HepG2 (cell line): ENCODE data around the gene OSBPL2. TPM values are rescaled to one million over a fixed set of nuclear protein-coding genes. Genes with fewer than 3 reads are reported as not detected.
A peak's percentile ranks its signal among the peaks of the same experiment; 100 is the strongest.

ENCODE experiments used
- ATF6 ChIP-seq: sonication (generic); formaldehyde crosslinking; conservative IDR thresholded peaks from 2 replicates; pipeline ENCODE4 v1.4.0; 2020; ENCODE audit warnings: missing genetic modification reagents
- CENPT ChIP-seq: sonication (generic); formaldehyde crosslinking; IDR thresholded peaks from 2 replicates; pipeline ENCODE4 v1.8.0; 2022; ENCODE audit warnings: low read depth, mild to moderate bottlenecking, moderate library complexity, missing genetic modification reagents
- DNMT1 ChIP-seq: sonication (generic); formaldehyde crosslinking; IDR thresholded peaks from 2 replicates; pipeline ENCODE4 v1.5.1; 2020; ENCODE audit warnings: mild to moderate bottlenecking, missing genetic modification reagents
- HES4 ChIP-seq: sonication (generic); formaldehyde crosslinking; IDR thresholded peaks from 2 replicates; pipeline ENCODE4 v1.9.0; 2021; ENCODE audit warnings: mild to moderate bottlenecking, missing genetic modification reagents, borderline replicate concordance
- HNF1B ChIP-seq: sonication (generic); formaldehyde crosslinking; IDR thresholded peaks from 2 replicates; pipeline ENCODE4 v1.5.1; 2020; ENCODE audit warnings: mild to moderate bottlenecking, moderate library complexity, missing genetic modification reagents
- IRF1 ChIP-seq: sonication (generic); formaldehyde crosslinking; IDR thresholded peaks from 2 replicates; pipeline ENCODE4 v1.4.0; 2020; ENCODE audit warnings: low read depth, mild to moderate bottlenecking, missing genetic modification reagents
- KDM5A ChIP-seq: fragments of 200-600 bp; sonication (generic); IDR thresholded peaks from 2 replicates; pipeline ENCODE4 v1.7.0; 2018; ENCODE audit warnings: antibody characterized with exemption, mild to moderate bottlenecking, low read length, borderline replicate concordance
- MED1 ChIP-seq: sonication (generic); formaldehyde crosslinking; IDR thresholded peaks from 2 replicates; pipeline ENCODE4 v1.4.0; 2020; ENCODE audit warnings: missing genetic modification reagents
- MXI1 ChIP-seq: IDR thresholded peaks from 3 replicates; pipeline ENCODE4 v1.6.1; 2012; ENCODE audit warnings: low read depth, low read length, inconsistent platforms, borderline replicate concordance
- RELA ChIP-seq: sonication (generic); formaldehyde crosslinking; IDR thresholded peaks from 2 replicates; pipeline ENCODE4 v1.4.0; 2020; ENCODE audit warnings: missing genetic modification reagents
- STAG1 ChIP-seq: sonication (generic); formaldehyde crosslinking; IDR thresholded peaks from 2 replicates; pipeline ENCODE4 v1.4.0; 2020; ENCODE audit warnings: missing genetic modification reagents
- ZBED4 ChIP-seq: sonication (generic); formaldehyde crosslinking; IDR thresholded peaks from 2 replicates; pipeline ENCODE4 v1.4.0; 2020; ENCODE audit warnings: missing genetic modification reagents, borderline replicate concordance
- ZNF468 ChIP-seq: sonication (generic); formaldehyde crosslinking; IDR thresholded peaks from 2 replicates; pipeline ENCODE4 v1.8.0; 2022; ENCODE audit warnings: mild to moderate bottlenecking, moderate library complexity, missing genetic modification reagents
- ZNF510 ChIP-seq: sonication (generic); formaldehyde crosslinking; IDR thresholded peaks from 2 replicates; pipeline ENCODE4 v1.4.0; 2020; ENCODE audit warnings: low read depth, mild to moderate bottlenecking, missing genetic modification reagents
- ZSCAN5A ChIP-seq: sonication (generic); formaldehyde crosslinking; IDR thresholded peaks from 2 replicates; pipeline ENCODE4 v1.8.0; 2022; ENCODE audit warnings: mild to moderate bottlenecking, missing genetic modification reagents, borderline replicate concordance
- polyA plus RNA-seq, 8 experiments: library from polyadenylated mRNA; depleted of rRNA in 3 of 8; stranded (reverse) in 7 of 8; unstranded in 1 of 8; fragments of >200 nt; fragmentation: Illumina TruSeq in 4 of 8; extraction: Trizol in 4 of 8; gene quantifications; 2 replicates each; pipeline versions ENCODE4 v1.2.1 to v1.2.3, GENCODE V29; 2011 to 2016; ENCODE audit warnings: low read depth in 4 of 8, missing spikeins in 1 of 8, mixed read lengths in 1 of 8; ENCODE audit not compliant: insufficient read depth in 1 of 8
- total RNA-seq, 5 experiments: library from RNA; depleted of rRNA; stranded (reverse); fragments of >200 nt; fragmentation: Illumina TruSeq; extraction: Trizol; gene quantifications; 2 replicates each; pipeline ENCODE4 v1.2.3, GENCODE V29; 2016; ENCODE audit warnings: low read depth in 1 of 5

OSBPL2 gene
- total and polyA plus RNA-seq, 2 of the 13 experiments (the other 11 are each of a cell fraction or from before 2014, with no cell fraction given): 18.5 to 37.4 TPM

GRCh38 chr20:62301773-62302340 is 63.5 kb downstream of the OSBPL2 start (continued):
- TF ChIP-seq ZSCAN5A (CRISPR knock-in tag) (peak; percentile 14; the same call in 1 of the 2 replicates), ZBED4 (peak; percentile 93), STAG1 (CRISPR knock-in tag) (peak; percentile 99), IRF1 (CRISPR knock-in tag) (no peak), CENPT (CRISPR knock-in tag) (no peak), HES4 (CRISPR knock-in tag) (no peak), DNMT1 (CRISPR knock-in tag) (no peak), ZNF468 (CRISPR knock-in tag) (no peak), ATF6 (CRISPR knock-in tag) (peak; percentile 98), KDM5A (no peak), HNF1B (CRISPR knock-in tag) (peak; percentile 96), MXI1 (peak; percentile 91; the same call in 2 of the 3 replicates), ZNF510 (CRISPR knock-in tag) (peak; percentile 87), MED1 (CRISPR knock-in tag) (peak; percentile 89), RELA (peak; percentile 88; the same call in 1 of the 2 replicates)
